Neural progenitor cell (in vitro differentiated cells): ENCODE data around the gene C2orf49.

Experiments used
- CTCF ChIP-seq: fragments of 200-600 bp; sonication (generic); IDR thresholded peaks from 2 replicates; pipeline ENCODE4 v1.5.1; 2017; ENCODE audit warnings: antibody characterized with exemption, mild to moderate bottlenecking
- EZH2 ChIP-seq: fragments of 200-600 bp; sonication (generic); IDR thresholded peaks from 2 replicates; pipeline ENCODE4 v1.6.1; 2017; ENCODE audit warnings: antibody characterized with exemption, mild to moderate bottlenecking, moderate library complexity
- EZH2phosphoT487 ChIP-seq: fragments of 200-600 bp; sonication (generic); IDR thresholded peaks from 2 replicates; pipeline ENCODE4 v1.6.1; 2017; ENCODE audit warnings: antibody characterized with exemption

- no peak for TF ChIP-seq CTCF
- TF ChIP-seq EZH2: no peak
- TF ChIP-seq EZH2phosphoT487: no peak
These were observed 60.6 kb downstream of the C2orf49 start for GRCh38 chr2:105397953-105398335.
